ENCODE data around the gene COPZ1. TPM values are rescaled to one million over a fixed set of nuclear protein-coding genes. Genes with fewer than 3 reads are reported as not detected.

The COPZ1 gene
- polyA plus RNA-seq (2013): 133 and 138 TPM in 2 replicates

GRCh38 chr12:54324617-54325441, at the start of gene COPZ1:
COPZ1 (plus strand) TSS chr12:54325131; CDS start chr12:54325164, 33 bp downstream.
- peak within 1 kb of the TSS; percentile 87 for H3K9ac ChIP-seq (ENCODE audit: low read length)
- H3K14ac ChIP-seq (ENCODE audit: low read length): peak within 1 kb of the TSS; percentile 62
- H2AK5ac ChIP-seq (ENCODE audit: low read length): no peak within 1 kb of the TSS
- no peaks in the 10 kb centered on the region for H3K27me3 ChIP-seq (ENCODE audit: insufficient read depth, low read length)
- H3K79me2 ChIP-seq (ENCODE audit: control insufficient read depth, insufficient read depth, low read length, poor library complexity): peaks cover 2% of the 10 kb centered on the region
- H3K36me3 ChIP-seq (ENCODE audit: control insufficient read depth in 1 of 2, insufficient read depth in 2 of 2, low read length in 2 of 2): no peaks in the 10 kb centered on the region
- no CpG with 5 or more reads among the region's 34 CpGs for WGBS (ENCODE audit: extremely low coverage, insufficient coverage, insufficient read length)
- H2BK5ac ChIP-seq (ENCODE audit: low read depth, low read length, poor library complexity): peak within 1 kb of the TSS; percentile 39
- peak within 1 kb of the TSS; percentile 88 for H3K4me2 ChIP-seq (ENCODE audit: low read length)
- peak within 1 kb of the TSS; percentile 98 for H4K8ac ChIP-seq (ENCODE audit: low read depth, low read length)
- H3K9me3 ChIP-seq (ENCODE audit: insufficient read depth, low read depth, low read length): no peaks in the 10 kb centered on the region
- peak; percentile 98 to 99 for DNase-seq
- peak within 1 kb of the TSS; percentile 86 for H4K91ac ChIP-seq (ENCODE audit: low read depth, low read length)
- peak within 1 kb of the TSS; percentile 90 for H3K4me3 ChIP-seq (ENCODE audit: low read depth, low read length)
- peak within 1 kb of the TSS; percentile 84 for H3K4ac ChIP-seq (ENCODE audit: low read depth, low read length)
- H2BK120ac ChIP-seq (ENCODE audit: insufficient read depth, low read length, poor library complexity): peak within 1 kb of the TSS; percentile 27
- H3K18ac ChIP-seq (ENCODE audit: low read length): peak within 1 kb of the TSS; percentile 10
- no peak within 1 kb of the TSS for H3K23ac ChIP-seq (ENCODE audit: low read length)
- peak within 1 kb of the TSS; percentile 4 for H2BK12ac ChIP-seq (ENCODE audit: low read length)
- H2AFZ ChIP-seq (ENCODE audit: insufficient read depth, low read length, poor library complexity): peak within 1 kb of the TSS; percentile 65
- H4K12ac ChIP-seq (ENCODE audit: low read depth, low read length): peak within 1 kb of the TSS; percentile 55
- H3K4me1 ChIP-seq (ENCODE audit: control insufficient read depth in 1 of 2, insufficient read depth in 2 of 2, low read length in 2 of 2): peaks cover under 1 to 8% of the 10 kb centered on the region in 2 experiments
- peaks cover 7% of the 10 kb centered on the region for H3K79me1 ChIP-seq (ENCODE audit: low read length)
- H3K27ac ChIP-seq (ENCODE audit: low read depth, low read length): peak within 1 kb of the TSS; percentile 29

- Histone ChIP-seq H3K27me3 (ENCODE audit: insufficient read depth, low read length) (no peaks in the 10 kb centered on the region), H2BK5ac (ENCODE audit: low read depth, low read length, poor library complexity) (no peak overlapping the region), H3K79me1 (ENCODE audit: low read length) (peaks cover 13% of the 10 kb centered on the region), H3K4me3 (ENCODE audit: low read depth, low read length) (no peak overlapping the region), H3K4me2 (ENCODE audit: low read length) (no peak overlapping the region), H3K27ac (ENCODE audit: low read depth, low read length) (no peak overlapping the region), H4K91ac (ENCODE audit: low read depth, low read length) (no peak overlapping the region), H3K9me3 (ENCODE audit: insufficient read depth, low read depth, low read length) (no peaks in the 10 kb centered on the region), H3K4ac (ENCODE audit: low read depth, low read length) (no peak overlapping the region), H2BK120ac (ENCODE audit: insufficient read depth, low read length, poor library complexity) (no peak overlapping the region), H2BK12ac (ENCODE audit: low read length) (no peak overlapping the region), H3K9ac (ENCODE audit: low read length) (no peak overlapping the region), H2AK5ac (ENCODE audit: low read length) (no peak overlapping the region), H3K14ac (ENCODE audit: low read length) (no peak overlapping the region), H3K18ac (ENCODE audit: low read length) (no peak overlapping the region), H3K23ac (ENCODE audit: low read length) (no peak overlapping the region), H3K4me1 (ENCODE audit: control insufficient read depth in 1 of 2, insufficient read depth in 2 of 2, low read length in 2 of 2) (peaks cover 0 to 7% of the 10 kb centered on the region in 2 experiments), H3K36me3 (ENCODE audit: control insufficient read depth in 1 of 2, insufficient read depth in 2 of 2, low read length in 2 of 2) (peaks cover 5 to 6% of the 10 kb centered on the region in 2 experiments), H4K8ac (ENCODE audit: low read depth, low read length) (no peak overlapping the region), H4K12ac (ENCODE audit: low read depth, low read length) (no peak overlapping the region), H3K79me2 (ENCODE audit: control insufficient read depth, insufficient read depth, low read length, poor library complexity) (peaks cover 17% of the 10 kb centered on the region), H2AFZ (ENCODE audit: insufficient read depth, low read length, poor library complexity) (no peak overlapping the region)
- DNase-seq: no peak
- no CpG with 5 or more reads among the region's 3 CpGs for WGBS (ENCODE audit: extremely low coverage, insufficient coverage, insufficient read length)
Measured at GRCh38 chr12:54276368-54276767, 48.6 kb upstream of the COPZ1 start.

- Histone ChIP-seq H3K14ac (ENCODE audit: low read length) (no peak overlapping the region), H3K4ac (ENCODE audit: low read depth, low read length) (peak overlapping the region; percentile 90), H3K9me3 (ENCODE audit: insufficient read depth, low read depth, low read length) (no peaks in the 10 kb centered on the region), H3K27me3 (ENCODE audit: insufficient read depth, low read length) (no peaks in the 10 kb centered on the region), H3K79me1 (ENCODE audit: low read length) (peaks cover 13% of the 10 kb centered on the region), H4K8ac (ENCODE audit: low read depth, low read length) (no peak overlapping the region), H4K12ac (ENCODE audit: low read depth, low read length) (no peak overlapping the region), H2AFZ (ENCODE audit: insufficient read depth, low read length, poor library complexity) (no peak overlapping the region), H3K79me2 (ENCODE audit: control insufficient read depth, insufficient read depth, low read length, poor library complexity) (peaks cover 18% of the 10 kb centered on the region), H3K36me3 (ENCODE audit: control insufficient read depth in 1 of 2, insufficient read depth in 2 of 2, low read length in 2 of 2) (peaks cover 13 to 16% of the 10 kb centered on the region in 2 experiments), H2AK5ac (ENCODE audit: low read length) (no peak overlapping the region), H3K18ac (ENCODE audit: low read length) (no peak overlapping the region), H2BK12ac (ENCODE audit: low read length) (no peak overlapping the region), H3K4me3 (ENCODE audit: low read depth, low read length) (no peak overlapping the region), H2BK5ac (ENCODE audit: low read depth, low read length, poor library complexity) (no peak overlapping the region), H4K91ac (ENCODE audit: low read depth, low read length) (no peak overlapping the region), H3K4me2 (ENCODE audit: low read length) (peak overlapping the region; percentile 55), H2BK120ac (ENCODE audit: insufficient read depth, low read length, poor library complexity) (no peak overlapping the region), H3K27ac (ENCODE audit: low read depth, low read length) (peak overlapping the region; percentile 35), H3K9ac (ENCODE audit: low read length) (no peak overlapping the region), H3K4me1 (ENCODE audit: control insufficient read depth in 1 of 2, insufficient read depth in 2 of 2, low read length in 2 of 2) (peaks cover 4 to 9% of the 10 kb centered on the region in 2 experiments), H3K23ac (ENCODE audit: low read length) (no peak overlapping the region)
- WGBS (ENCODE audit: extremely low coverage, insufficient coverage, insufficient read length): no CpG with 5 or more reads among the region's 5 CpGs
- DNase-seq: peak in 1 of 2 donors; percentile 37
Measured at GRCh38 chr12:54277823-54278276, 47.1 kb upstream of the COPZ1 start.

- Histone ChIP-seq H3K23ac (ENCODE audit: low read length) (no peak overlapping the region), H3K27ac (ENCODE audit: low read depth, low read length) (peak overlapping the region; percentile 89), H3K79me1 (ENCODE audit: low read length) (peaks cover 13% of the 10 kb centered on the region), H4K8ac (ENCODE audit: low read depth, low read length) (peak overlapping the region; percentile 56), H3K14ac (ENCODE audit: low read length) (peak overlapping the region; percentile 69), H3K79me2 (ENCODE audit: control insufficient read depth, insufficient read depth, low read length, poor library complexity) (peaks cover 18% of the 10 kb centered on the region), H2BK5ac (ENCODE audit: low read depth, low read length, poor library complexity) (peak overlapping the region; percentile 42), H2BK12ac (ENCODE audit: low read length) (no peak overlapping the region), H3K4me3 (ENCODE audit: low read depth, low read length) (peak overlapping the region; percentile 69), H4K12ac (ENCODE audit: low read depth, low read length) (peak overlapping the region; percentile 15), H3K4me1 (ENCODE audit: control insufficient read depth in 1 of 2, insufficient read depth in 2 of 2, low read length in 2 of 2) (peaks cover 4 to 15% of the 10 kb centered on the region in 2 experiments), H3K18ac (ENCODE audit: low read length) (peak overlapping the region; percentile 50), H2BK120ac (ENCODE audit: insufficient read depth, low read length, poor library complexity) (peak overlapping the region; percentile 26), H3K4ac (ENCODE audit: low read depth, low read length) (peak overlapping the region; percentile 13), H3K9me3 (ENCODE audit: insufficient read depth, low read depth, low read length) (no peaks in the 10 kb centered on the region), H4K91ac (ENCODE audit: low read depth, low read length) (peak overlapping the region; percentile 58), H3K36me3 (ENCODE audit: control insufficient read depth in 1 of 2, insufficient read depth in 2 of 2, low read length in 2 of 2) (peaks cover 14 to 23% of the 10 kb centered on the region in 2 experiments), H3K27me3 (ENCODE audit: insufficient read depth, low read length) (no peaks in the 10 kb centered on the region), H3K9ac (ENCODE audit: low read length) (peak overlapping the region; percentile 95), H2AK5ac (ENCODE audit: low read length) (peak overlapping the region; percentile 65), H2AFZ (ENCODE audit: insufficient read depth, low read length, poor library complexity) (peak overlapping the region; percentile 26), H3K4me2 (ENCODE audit: low read length) (peak overlapping the region; percentile 70)
- peak in 1 of 2 donors; percentile 22 for DNase-seq
- WGBS (ENCODE audit: extremely low coverage, insufficient coverage, insufficient read length): no CpG with 5 or more reads among the region's 19 CpGs
Measured at GRCh38 chr12:54279227-54279631, 45.7 kb upstream of the COPZ1 start.

All from trophoblast cell (in vitro differentiated cells and primary cell).